Measurements from ENCODE around the gene PTPRN.

GRCh38 chr2:219344751-219345430, 35.7 kb upstream of the PTPRN start:
- TF ChIP-seq POLR2AphosphoS5 (IDR thresholded peaks at IDR 0.05) (no peak), CTCF (IDR thresholded peaks at IDR 0.05) (no peak), POLR2A (IDR thresholded peaks at IDR 0.05) (no peak)

Data from gastroesophageal sphincter (tissue), 3 donors.